ENCODE measurements around the gene EMILIN1.

- TF ChIP-seq CTCF (IDR thresholded peaks at IDR 0.05; ENCODE audit: extremely low read depth in 1 of 2, insufficient read depth in 1 of 2, low read depth in 1 of 2, low read length in 2 of 2) (no peak), JUN (IDR thresholded peaks at IDR 0.05; ENCODE audit: borderline replicate concordance, insufficient read depth, insufficient read length, low read depth) (no peak), POLR2AphosphoS5 (IDR thresholded peaks at IDR 0.05; ENCODE audit: insufficient read depth, low read depth, low read length) (no peak)
- TF ChIP-seq, protein P1, sequence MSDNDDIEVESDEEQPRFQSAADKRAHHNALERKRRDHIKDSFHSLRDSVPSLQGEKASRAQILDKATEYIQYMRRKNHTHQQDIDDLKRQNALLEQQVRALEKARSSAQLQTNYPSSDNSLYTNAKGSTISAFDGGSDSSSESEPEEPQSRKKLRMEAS (IDR thresholded peaks at IDR 0.05; ENCODE audit: insufficient read depth, insufficient read length) = no peak
These were observed 38.1 kb upstream of the EMILIN1 start for GRCh38 chr2:27040282-27040681.

Measured in endothelial cell of umbilical vein (primary cell).